ENCODE measurements around the gene RSRC1. TPM values are rescaled to one million over a fixed set of nuclear protein-coding genes. Genes with fewer than 3 reads are reported as not detected.
A peak's percentile ranks its signal among the peaks of the same experiment; 100 is the strongest.

RSRC1 gene
- total and polyA plus RNA-seq, 3 donors from 2014 or later, result 12.6 to 53.3 (median 43.8) TPM

DNA sequence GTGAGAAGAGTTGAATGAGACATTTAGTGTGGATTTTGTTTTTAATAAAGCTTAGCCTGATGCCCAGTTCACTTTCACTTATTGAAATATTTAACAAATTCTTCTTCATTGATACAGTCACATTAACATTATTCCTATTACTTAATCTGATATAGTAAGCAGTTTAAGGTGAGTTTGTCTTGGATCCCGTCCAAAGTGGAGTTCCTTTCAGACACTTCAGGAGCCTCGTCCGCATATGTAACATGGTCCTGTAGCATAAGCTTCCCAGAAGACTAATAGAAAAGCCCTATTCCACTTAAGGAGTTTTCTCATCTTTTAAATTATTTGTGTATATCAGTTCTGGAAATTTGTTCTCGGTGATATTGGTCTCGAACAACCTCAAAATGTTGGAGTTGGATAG, 421.4 kb downstream of the RSRC1 start:
- WGBS, 2 donors, result 84 to 92% methylated on average over 5 of the region's 5 CpGs
- H3K36me3 ChIP-seq (ENCODE audit: low read depth, missing control alignments), result no peaks in the 10 kb centered on the region
- intact Hi-C loops (cut with DNase I; ENCODE audit: low total_unique reads), result no loop called here
- H3K4me3 ChIP-seq, result no peak overlapping the region
- H3K4me1 ChIP-seq, result no peaks in the 10 kb centered on the region
- no peak for DNase-seq
- H3K27me3 ChIP-seq, result no peaks in the 10 kb centered on the region
- TF ChIP-seq, protein P1, sequence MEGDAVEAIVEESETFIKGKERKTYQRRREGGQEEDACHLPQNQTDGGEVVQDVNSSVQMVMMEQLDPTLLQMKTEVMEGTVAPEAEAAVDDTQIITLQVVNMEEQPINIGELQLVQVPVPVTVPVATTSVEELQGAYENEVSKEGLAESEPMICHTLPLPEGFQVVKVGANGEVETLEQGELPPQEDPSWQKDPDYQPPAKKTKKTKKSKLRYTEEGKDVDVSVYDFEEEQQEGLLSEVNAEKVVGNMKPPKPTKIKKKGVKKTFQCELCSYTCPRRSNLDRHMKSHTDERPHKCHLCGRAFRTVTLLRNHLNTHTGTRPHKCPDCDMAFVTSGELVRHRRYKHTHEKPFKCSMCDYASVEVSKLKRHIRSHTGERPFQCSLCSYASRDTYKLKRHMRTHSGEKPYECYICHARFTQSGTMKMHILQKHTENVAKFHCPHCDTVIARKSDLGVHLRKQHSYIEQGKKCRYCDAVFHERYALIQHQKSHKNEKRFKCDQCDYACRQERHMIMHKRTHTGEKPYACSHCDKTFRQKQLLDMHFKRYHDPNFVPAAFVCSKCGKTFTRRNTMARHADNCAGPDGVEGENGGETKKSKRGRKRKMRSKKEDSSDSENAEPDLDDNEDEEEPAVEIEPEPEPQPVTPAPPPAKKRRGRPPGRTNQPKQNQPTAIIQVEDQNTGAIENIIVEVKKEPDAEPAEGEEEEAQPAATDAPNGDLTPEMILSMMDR (IDR thresholded peaks at IDR 0.05), result no peak
- TF ChIP-seq POLR2A (IDR thresholded peaks at IDR 0.05), result no peak
- H3K27ac ChIP-seq, result no peak overlapping the region
- H3K9me3 ChIP-seq, result no peaks in the 10 kb centered on the region

DNA sequence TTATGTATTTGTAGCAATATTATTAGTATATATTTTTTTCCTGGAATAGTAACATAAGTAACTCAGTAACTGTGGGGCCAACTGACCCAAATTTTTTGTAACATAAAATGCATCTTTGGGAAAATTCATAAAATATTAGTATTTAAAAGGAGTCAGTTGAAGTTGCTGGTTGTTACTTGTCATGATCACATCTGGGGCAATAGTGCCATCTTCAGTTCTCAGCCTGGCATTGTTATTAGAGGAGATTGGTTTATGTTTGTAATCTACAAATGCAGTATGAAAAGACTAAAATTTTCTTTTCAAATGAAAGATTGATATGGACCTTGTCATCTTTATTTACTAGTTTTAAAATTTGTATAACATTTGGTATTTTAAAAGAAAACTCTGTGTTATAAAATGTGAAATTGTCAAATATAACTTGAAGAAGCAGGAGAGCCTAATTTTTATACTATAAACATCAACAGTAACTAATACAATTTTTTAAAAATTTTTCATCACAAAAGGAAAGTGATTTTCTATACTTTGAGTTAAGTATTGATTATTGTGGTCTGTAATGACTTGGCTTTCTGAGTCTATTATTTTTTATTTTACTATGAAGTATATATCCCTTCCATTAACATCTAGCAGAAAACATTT, 422.3 kb downstream of the RSRC1 start:
- H3K4me1 ChIP-seq, result no peaks in the 10 kb centered on the region
- H3K9me3 ChIP-seq, result no peaks in the 10 kb centered on the region
- no peaks in the 10 kb centered on the region for H3K27me3 ChIP-seq
- intact Hi-C loops (cut with DNase I; ENCODE audit: low total_unique reads), result no loop called here
- DNase-seq, result peak; percentile 23
- no peak overlapping the region for H3K27ac ChIP-seq
- TF ChIP-seq POLR2A (IDR thresholded peaks at IDR 0.05), result no peak
- TF ChIP-seq, protein P1 (IDR thresholded peaks at IDR 0.05), result peak in 1 of 3 experiments; percentile 23
- H3K36me3 ChIP-seq (ENCODE audit: low read depth, missing control alignments), result no peaks in the 10 kb centered on the region
- H3K4me3 ChIP-seq, result no peak overlapping the region

DNA sequence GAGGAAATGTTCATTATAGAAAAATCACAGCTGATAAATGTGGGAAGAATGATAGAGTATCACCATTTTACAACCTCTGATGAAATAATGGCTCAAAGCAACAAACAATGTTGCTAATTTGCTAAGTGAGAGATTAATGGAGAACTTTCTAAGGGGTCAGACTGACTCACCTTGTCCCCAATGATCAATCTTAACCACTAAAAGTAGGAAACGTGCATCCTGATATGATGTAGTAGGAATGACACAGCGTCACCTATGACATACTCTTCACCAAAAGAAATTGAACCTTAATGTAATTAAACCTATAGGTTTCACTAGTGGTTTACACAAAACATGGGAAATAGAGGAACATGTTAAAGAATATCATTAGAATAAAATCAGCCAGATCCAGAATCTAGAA, 426.0 kb downstream of the RSRC1 start:
- Histone ChIP-seq H3K27me3 (no peaks in the 10 kb centered on the region), H3K9me3 (no peaks in the 10 kb centered on the region), H3K4me3 (no peak overlapping the region), H3K36me3 (ENCODE audit: low read depth, missing control alignments) (no peaks in the 10 kb centered on the region), H3K27ac (no peak overlapping the region), H3K4me1 (no peaks in the 10 kb centered on the region)
- WGBS, 2 donors, result 75 to 82% methylated on average over 2 of the region's 2 CpGs
- no peak for DNase-seq
- intact Hi-C loops (cut with DNase I; ENCODE audit: low total_unique reads), result no loop called here
- TF ChIP-seq, protein P1 (IDR thresholded peaks at IDR 0.05), result no peak
- TF ChIP-seq POLR2A (IDR thresholded peaks at IDR 0.05), result no peak

DNA sequence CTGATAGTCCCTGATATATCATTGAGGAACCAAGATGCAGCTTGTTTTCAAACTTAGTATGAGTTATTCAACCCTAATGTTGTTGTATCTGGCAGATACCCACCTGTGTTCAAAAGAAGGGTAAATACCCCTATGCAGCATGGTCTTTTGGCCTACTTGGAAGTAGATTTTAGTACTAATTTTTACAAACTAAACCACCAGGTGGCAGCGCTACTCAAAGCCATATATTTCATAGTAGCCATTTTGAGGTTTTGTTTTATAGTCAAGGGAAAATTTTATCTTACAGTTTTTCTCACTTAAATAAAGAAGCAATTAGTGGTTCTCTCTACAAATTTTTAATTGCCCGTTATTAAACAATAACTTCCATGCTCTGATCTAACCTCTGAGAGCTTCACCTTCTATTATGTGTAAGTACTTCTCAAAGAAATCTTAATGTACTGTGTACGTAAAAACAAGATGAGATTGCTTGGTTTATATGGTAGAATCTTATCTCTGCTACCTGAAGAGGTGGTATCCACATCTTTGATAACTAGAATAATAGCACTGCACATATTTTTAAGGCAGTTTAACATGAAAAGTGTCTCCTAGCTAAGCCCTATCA, 429.6 kb downstream of the RSRC1 start:
- WGBS, 2 donors, result 72 to 79% methylated on average over 3 of the region's 3 CpGs
- H3K27ac ChIP-seq, result no peak overlapping the region
- no peaks in the 10 kb centered on the region for H3K4me1 ChIP-seq
- H3K9me3 ChIP-seq, result no peaks in the 10 kb centered on the region
- peak; percentile 63 for DNase-seq
- H3K27me3 ChIP-seq, result no peaks in the 10 kb centered on the region
- intact Hi-C loops (cut with DNase I; ENCODE audit: low total_unique reads), result no loop called here
- TF ChIP-seq POLR2A (IDR thresholded peaks at IDR 0.05), result no peak
- TF ChIP-seq, protein P1 (IDR thresholded peaks at IDR 0.05), result peak in 2 of 3 experiments; percentile 18 to 42
- no peaks in the 10 kb centered on the region for H3K36me3 ChIP-seq (ENCODE audit: low read depth, missing control alignments)
- H3K4me3 ChIP-seq, result no peak overlapping the region

DNA sequence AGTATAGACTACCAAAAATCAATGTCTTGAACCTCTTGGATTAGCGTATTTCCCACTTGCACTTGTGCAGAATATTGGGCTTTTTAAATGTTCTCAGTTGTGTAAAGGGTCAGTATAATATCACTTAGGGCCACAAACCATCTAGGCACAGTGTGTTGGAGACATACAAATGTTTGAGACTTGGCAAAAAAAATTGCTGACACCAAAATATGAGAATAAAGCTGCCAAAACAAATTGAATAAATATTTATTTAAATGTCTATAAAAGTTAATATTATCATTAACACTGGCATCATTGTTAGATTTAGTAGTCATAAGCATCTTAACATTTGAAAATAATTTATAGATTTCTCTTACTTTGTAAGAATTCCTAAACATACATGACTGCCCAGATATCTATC, 430.2 kb downstream of the RSRC1 start:
- no peak for TF ChIP-seq POLR2A (IDR thresholded peaks at IDR 0.05)
- TF ChIP-seq, protein P1 (IDR thresholded peaks at IDR 0.05), result no peak
- 91 to 100% methylated on average over 1 of the region's 1 CpG for WGBS, 2 donors
- no peaks in the 10 kb centered on the region for H3K36me3 ChIP-seq (ENCODE audit: low read depth, missing control alignments)
- no peak overlapping the region for H3K27ac ChIP-seq
- no peak overlapping the region for H3K4me3 ChIP-seq
- H3K27me3 ChIP-seq, result no peaks in the 10 kb centered on the region
- H3K9me3 ChIP-seq, result no peaks in the 10 kb centered on the region
- DNase-seq, result no peak
- intact Hi-C loops (cut with DNase I; ENCODE audit: low total_unique reads), result no loop called here
- H3K4me1 ChIP-seq, result no peaks in the 10 kb centered on the region
